IMR-90 (cell line): ENCODE data around the gene GPR107. TPM values are rescaled to one million over a fixed set of nuclear protein-coding genes. Genes with fewer than 3 reads are reported as not detected.
"Not testable (repeated sequence)": the region's sequence is repeated elsewhere in the genome, so short reads cannot be mapped to it uniquely, and the experiment has no call there.

Source experiments
- ATAC-seq: fragments of 200-7000 bp; cut with Tn5 transposase; 2 replicates; pipeline ENCODE4 v1.9.1; 2020; ENCODE audit warnings: low read depth, mild to moderate bottlenecking, moderate library complexity
- BruUV-seq: library from RNA; stranded (reverse); fragments of 400-500 nt; replicated peaks from 2 replicates; lab custom pipeline; 2021; lab: Mats Ljungman, UMichigan
- CTCF ChIA-PET: fragments of 300-600 bp; formaldehyde crosslinking; extraction: SDS; loops from one replicate; lab custom pipeline; 2021; ENCODE audit warnings: antibody characterized with exemption; lab: Yijun Ruan, JAX
- POLR2A ChIA-PET: fragments of 300-600 bp; sonication (Branson Sonifier 250); formaldehyde crosslinking; loops from one replicate; lab custom pipeline; 2022; ENCODE audit warnings: antibody characterized with exemption; ENCODE audit not compliant: unreplicated experiment; lab: Charles Lee
- DNase-seq: peaks from one replicate; pipeline ENCODE4 v3.0.0; 2013
- H2AFZ ChIP-seq: replicated peaks from 2 replicates; pipeline ENCODE3; 2013; ENCODE audit warnings: low read length, mild to moderate bottlenecking; ENCODE audit not compliant: poor library complexity
- H2AK5ac ChIP-seq: 2 replicates; pipeline ENCODE4 v1.6.1; 2013; ENCODE audit warnings: low read depth, low read length, inconsistent platforms
- H2AK9ac ChIP-seq: replicated peaks from 2 replicates; pipeline ENCODE3; 2013; ENCODE audit warnings: mild to moderate bottlenecking, low read depth, low read length, moderate library complexity; ENCODE audit not compliant: poor library complexity
- H2BK120ac ChIP-seq: 2 replicates; pipeline ENCODE4 v1.6.1; 2013; ENCODE audit warnings: low read depth, low read length, inconsistent platforms
- H2BK15ac ChIP-seq: 3 replicates; pipeline ENCODE4 v1.6.1; 2013; ENCODE audit warnings: low read depth, low read length, inconsistent platforms
- H2BK20ac ChIP-seq: 2 replicates; pipeline ENCODE4 v1.6.1; 2013; ENCODE audit warnings: low read depth, mild to moderate bottlenecking, inconsistent platforms, low read length, moderate library complexity
- H2BK5ac ChIP-seq: 2 replicates; pipeline ENCODE4 v1.6.1; 2013; ENCODE audit warnings: mild to moderate bottlenecking, low read depth, low read length, inconsistent platforms; ENCODE audit not compliant: poor library complexity, severe bottlenecking
- H3K14ac ChIP-seq: replicated peaks from 2 replicates; pipeline ENCODE4 v1.6.1; 2013; ENCODE audit warnings: low read depth, low read length, inconsistent platforms
- H3K18ac ChIP-seq: 2 replicates; pipeline ENCODE4 v1.6.1; 2013; ENCODE audit warnings: low read depth, low read length, control low read depth
- H3K23ac ChIP-seq: 2 replicates; pipeline ENCODE4 v1.6.1; 2013; ENCODE audit warnings: low read depth, low read length, inconsistent platforms
- H3K27ac ChIP-seq: 2 replicates; pipeline ENCODE4 v1.5.1; 2013; ENCODE audit warnings: mild to moderate bottlenecking, control low read depth, low read length; ENCODE audit not compliant: insufficient read depth
- H3K27me3 ChIP-seq: 2 replicates; pipeline ENCODE4 v1.6.1; 2013; ENCODE audit warnings: low read length; ENCODE audit not compliant: control insufficient read depth, insufficient read depth
- H3K36me3 ChIP-seq: 2 replicates; pipeline ENCODE4 v1.6.1; 2013; ENCODE audit warnings: low read length, mixed read lengths; ENCODE audit not compliant: control insufficient read depth, insufficient read depth
- H3K4ac ChIP-seq: 2 replicates; pipeline ENCODE4 v1.6.1; 2013; ENCODE audit warnings: low read depth, low read length, inconsistent platforms
- H3K4me1 ChIP-seq: 2 replicates; pipeline ENCODE4 v1.6.1; 2013; ENCODE audit warnings: low read length, mixed read lengths; ENCODE audit not compliant: control insufficient read depth, insufficient read depth
- H3K4me2 ChIP-seq: 2 replicates; pipeline ENCODE4 v1.6.1; 2013; ENCODE audit warnings: low read depth, mild to moderate bottlenecking, control low read depth, low read length, moderate library complexity
- H3K4me3 ChIP-seq: 2 replicates; pipeline ENCODE4 v1.5.1; 2013; ENCODE audit warnings: low read depth, mild to moderate bottlenecking, control low read depth, low read length, moderate library complexity; ENCODE audit not compliant: insufficient read depth
- H3K56ac ChIP-seq: 2 replicates; pipeline ENCODE4 v1.6.1; 2013; ENCODE audit warnings: low read length, inconsistent platforms; ENCODE audit not compliant: insufficient read depth; ENCODE audit errors: extremely low read depth
- H3K79me1 ChIP-seq, 2 experiments: 2 replicates each; pipeline ENCODE4 v1.6.1; 2013; ENCODE audit warnings: low read length in 2 of 2, inconsistent platforms in 1 of 2, low read depth in 1 of 2
- H3K9ac ChIP-seq: 2 replicates; pipeline ENCODE4 v1.6.1; 2013; ENCODE audit warnings: low read depth, low read length, control low read depth
- H3K9me1 ChIP-seq: 2 replicates; pipeline ENCODE4 v1.6.1; 2013; ENCODE audit warnings: low read length, inconsistent platforms; ENCODE audit not compliant: insufficient read depth
- H3K9me3 ChIP-seq: 2 replicates; pipeline ENCODE4 v1.6.1; 2013; ENCODE audit warnings: low read length; ENCODE audit not compliant: control insufficient read depth, insufficient read depth
- H4K20me1 ChIP-seq: 2 replicates; pipeline ENCODE4 v1.6.1; 2013; ENCODE audit warnings: low read length, inconsistent platforms; ENCODE audit not compliant: insufficient read depth
- H4K5ac ChIP-seq: 2 replicates; pipeline ENCODE4 v1.6.1; 2013; ENCODE audit warnings: mild to moderate bottlenecking, low read depth, low read length, control low read depth
- H4K8ac ChIP-seq, 2 experiments: 2 replicates each; pipeline ENCODE4 v1.6.1; 2013; ENCODE audit warnings: low read depth in 2 of 2, low read length in 2 of 2, control low read depth in 1 of 2, inconsistent platforms in 1 of 2
- H4K91ac ChIP-seq: 2 replicates; pipeline ENCODE4 v1.6.1; 2013; ENCODE audit warnings: low read depth, low read length, inconsistent platforms; ENCODE audit not compliant: insufficient read depth
- BHLHE40 ChIP-seq: fragments of 150-350 bp; IDR thresholded peaks from 2 replicates; pipeline ENCODE4 v1.6.1; 2016; ENCODE audit warnings: mild to moderate bottlenecking, low read depth, low read length
- CEBPB ChIP-seq: IDR thresholded peaks from 2 replicates; pipeline ENCODE4 v1.6.1; 2012; ENCODE audit warnings: low read depth, low read length, improper control_type of control experiment
- MAFK ChIP-seq: IDR thresholded peaks from 2 replicates; pipeline ENCODE4 v1.6.1; 2012; ENCODE audit warnings: low read depth, low read length, improper control_type of control experiment
- MAZ ChIP-seq: IDR thresholded peaks from 2 replicates; pipeline ENCODE4 v1.6.1; 2012; ENCODE audit warnings: low read depth, mild to moderate bottlenecking, low read length, improper control_type of control experiment, moderate library complexity, borderline replicate concordance
- MXI1 ChIP-seq: IDR thresholded peaks from 2 replicates; pipeline ENCODE4 v1.6.1; 2012; ENCODE audit warnings: low read depth, mild to moderate bottlenecking, low read length, moderate library complexity, borderline replicate concordance
- RCOR1 ChIP-seq: IDR thresholded peaks from 2 replicates; pipeline ENCODE4 v1.6.1; 2012; ENCODE audit warnings: mild to moderate bottlenecking, low read length, improper control_type of control experiment; ENCODE audit not compliant: insufficient replicate concordance
- SMC3 ChIP-seq: fragments of 150-350 bp; IDR thresholded peaks from 2 replicates; pipeline ENCODE4 v1.6.1; 2016; ENCODE audit warnings: low read depth, mild to moderate bottlenecking, antibody characterized with exemption, low read length, moderate library complexity
- WGBS, 2 experiments: methylation state at CpG; one replicate each; pipeline versions ENCODE4 v1.1.5 to v1.1.7; 2013; ENCODE audit warnings: missing lambda C conversion rate in 2 of 2; ENCODE audit not compliant: insufficient read length in 1 of 2; ENCODE audit errors: extremely low coverage in 2 of 2; 5-methylcytosine and 5-hydroxymethylcytosine counted together
- dilution Hi-C: fragments of 300-500 bp; cut with HindIII; formaldehyde crosslinking; loops from one replicate; pipeline ENCODE4 v1.14.3; 2018; ENCODE audit warnings: low sequenced_read_pairs; ENCODE audit not compliant: unreplicated experiment
- in situ Hi-C: fragments of 300-500 bp; cut with MboI; formaldehyde crosslinking; loops from 3 replicates; pipeline ENCODE4 v1.14.3; 2019; ENCODE audit warnings: low sequenced_read_pairs, inconsistent platforms, mixed read lengths
- intact Hi-C: fragments of 100-400 bp; cut with micrococcal nuclease; formaldehyde crosslinking; loops from 2 replicates; pipeline ENCODE4 v1.10.0; 2022
- polyA plus RNA-seq, 3 experiments: library from polyadenylated mRNA; depleted of rRNA; stranded (reverse); fragments of >200 nt; gene quantifications; 2 replicates each; pipeline ENCODE4 v1.2.3, GENCODE V29; 2012; ENCODE audit warnings: low replicate concordance in 1 of 3
- total RNA-seq: library from RNA; depleted of rRNA; stranded (reverse); fragments of >200 nt; gene quantifications from 2 replicates; pipeline ENCODE4 v1.2.3, GENCODE V29; 2012

GPR107 gene
- total and polyA plus RNA-seq, 2 of the 4 experiments (the other 2 are of a cell fraction) = 16.7 to 21.6 TPM

- CTCF ChIA-PET = interaction anchor here (1.3 kb wide), 1 partner anchor 10 kb away, joined by 3 read pairs; no protein-coding TSS in a partner anchor
- DNase-seq = no peak
- no peak overlapping the region for H2BK20ac ChIP-seq
- H3K14ac ChIP-seq = no peak overlapping the region
- no peak overlapping the region for H4K5ac ChIP-seq
- no peak overlapping the region for H2AFZ ChIP-seq
- H3K9ac ChIP-seq = no peak overlapping the region
- H3K27me3 ChIP-seq = 0 out of 2 replicates have a peak, but pooled peaks cover 2% of the 10 kb centered on the region
- H2AK9ac ChIP-seq = no peak overlapping the region
- POLR2A ChIA-PET = no interaction called here
- H4K8ac ChIP-seq = no peak overlapping the region
- no peak overlapping the region for H2BK120ac ChIP-seq
- no peak for ATAC-seq
- BruUV-seq = no TSS peak
- no peak overlapping the region for H3K4me2 ChIP-seq
- no peak overlapping the region for H3K27ac ChIP-seq
- H3K18ac ChIP-seq = no peak overlapping the region
- no peak overlapping the region for H3K56ac ChIP-seq
- in situ Hi-C loops (no loop called here), dilution Hi-C loops (no loop called here), intact Hi-C loops (no loop called here)
- no peak overlapping the region for H3K4me3 ChIP-seq
- H3K4ac ChIP-seq = no peak overlapping the region
- H3K79me1 ChIP-seq = peaks cover 19 to 38% of the 10 kb centered on the region in 2 experiments
- peaks cover 6% of the 10 kb centered on the region for H3K4me1 ChIP-seq
- peaks cover 6% of the 10 kb centered on the region for H3K9me1 ChIP-seq
- no peak for TF ChIP-seq BHLHE40
- TF ChIP-seq RCOR1 = no peak
- TF ChIP-seq SMC3 = no peak
- TF ChIP-seq MAZ = no peak
- no peak for TF ChIP-seq CEBPB
- no peak for TF ChIP-seq MAFK
- TF ChIP-seq MXI1 = no peak
- no peak overlapping the region for H4K91ac ChIP-seq
- H3K36me3 ChIP-seq = no peaks in the 10 kb centered on the region
- no peak overlapping the region for H2BK5ac ChIP-seq
- WGBS, 2 experiments = no CpG with 5 or more reads among the region's 2 CpGs
- peaks cover under 1% of the 10 kb centered on the region; the same call in 1 of the 2 replicates for H3K9me3 ChIP-seq
- no peak overlapping the region for H2BK15ac ChIP-seq
- no peak overlapping the region for H3K23ac ChIP-seq
- peaks cover 54% of the 10 kb centered on the region for H4K20me1 ChIP-seq
- no peak overlapping the region for H2AK5ac ChIP-seq
Observed at GRCh38 chr9:130021123-130021522, 32.6 kb upstream of the GPR107 start.

- H2AFZ ChIP-seq, H3K18ac ChIP-seq, H3K9ac ChIP-seq, H3K23ac ChIP-seq, H3K36me3 ChIP-seq, H2BK120ac ChIP-seq, H2AK5ac ChIP-seq, H4K8ac ChIP-seq, H3K14ac ChIP-seq, in situ Hi-C loops, H3K27ac ChIP-seq, dilution Hi-C loops, DNase-seq, H3K27me3 ChIP-seq, H3K4ac ChIP-seq, ATAC-seq, H3K9me3 ChIP-seq, POLR2A ChIA-PET, H2AK9ac ChIP-seq, H3K4me2 ChIP-seq, H3K9me1 ChIP-seq, H2BK15ac ChIP-seq, H4K5ac ChIP-seq, H3K4me3 ChIP-seq, intact Hi-C loops, H4K91ac ChIP-seq, H3K4me1 ChIP-seq, H3K56ac ChIP-seq, H2BK5ac ChIP-seq, BruUV-seq, H2BK20ac ChIP-seq: not testable (repeated sequence)
- Histone ChIP-seq H4K20me1 (peaks cover 52% of the 10 kb centered on the region), H3K79me1 (peaks cover 19 to 37% of the 10 kb centered on the region in 2 experiments)
- CTCF ChIA-PET = interaction anchor here (0.6 to 1.3 kb wide), 2 partner anchors 9 to 66 kb away, joined by 3 to 4 read pairs; no protein-coding TSS in a partner anchor
- no CpG with 5 or more reads among the region's 3 CpGs for WGBS, 2 experiments
Observed at GRCh38 chr9:130021842-130022241, 31.9 kb upstream of the GPR107 start.
